Neural crest cell (in vitro differentiated cells): ENCODE results near the gene CST9. TPM values are rescaled to one million over a fixed set of nuclear protein-coding genes. Genes with fewer than 3 reads are reported as not detected.
"Not testable (repeated sequence)": the region's sequence is repeated elsewhere in the genome, so short reads cannot be mapped to it uniquely, and the experiment has no call there.

ENCODE experiments used
- DNase-seq: peaks from one replicate; pipeline ENCODE4 v3.0.0; 2021; ENCODE audit warnings: low read depth, mixed read lengths, low spot score
- H3K27ac Mint-ChIP-seq: one replicate; pipeline ENCODE4 v1.8.0; 2021; ENCODE audit warnings: mild to moderate bottlenecking, mixed read lengths; ENCODE audit not compliant: unreplicated experiment
- H3K27me3 Mint-ChIP-seq: 2 replicates; pipeline ENCODE4 v1.8.0; 2021; ENCODE audit warnings: low read depth, mild to moderate bottlenecking, mixed read lengths
- H3K36me3 Mint-ChIP-seq: 2 replicates; pipeline ENCODE4 v1.8.0; 2021; ENCODE audit warnings: low read depth, mild to moderate bottlenecking, mixed read lengths
- H3K4me1 Mint-ChIP-seq: 2 replicates; pipeline ENCODE4 v1.8.0; 2021; ENCODE audit warnings: mixed read lengths
- H3K4me3 Mint-ChIP-seq: one replicate; pipeline ENCODE4 v1.8.0; 2021; ENCODE audit warnings: mild to moderate bottlenecking, mixed read lengths
- H3K9me3 Mint-ChIP-seq: 2 replicates; pipeline ENCODE4 v1.8.0; 2021; ENCODE audit warnings: mixed read lengths
- CTCF ChIP-seq: fragments of 200-600 bp; sonication (generic); conservative IDR thresholded peaks from 2 replicates; pipeline ENCODE4 v1.5.0; 2021; ENCODE audit warnings: antibody characterized with exemption, mild to moderate bottlenecking
- total RNA-seq: library from RNA; stranded (reverse); gene quantifications from 2 replicates; pipeline ENCODE4 v1.2.1, GENCODE V29; 2021

CST9 gene
- total RNA-seq, 1 donor from 2014 or later: not detected

GRCh38 chr20:23624324-23624691, 18.6 kb upstream of the CST9 start:
- peaks cover 4% of the 10 kb centered on the region for H3K36me3 Mint-ChIP-seq
- H3K27me3 Mint-ChIP-seq: peaks cover 2% of the 10 kb centered on the region
- no peak overlapping the region for H3K27ac Mint-ChIP-seq
- peaks cover 4% of the 10 kb centered on the region for H3K9me3 Mint-ChIP-seq
- no peak for DNase-seq
- no peak for TF ChIP-seq CTCF
- H3K4me3 Mint-ChIP-seq: no peak overlapping the region
- H3K4me1 Mint-ChIP-seq: peaks cover 12% of the 10 kb centered on the region

- peaks cover 3% of the 10 kb centered on the region for H3K36me3 Mint-ChIP-seq
- H3K27ac Mint-ChIP-seq: no peak overlapping the region
- TF ChIP-seq CTCF: no peak
- peaks cover 12% of the 10 kb centered on the region for H3K4me1 Mint-ChIP-seq
- H3K4me3 Mint-ChIP-seq: no peak overlapping the region
- peaks cover 3% of the 10 kb centered on the region for H3K9me3 Mint-ChIP-seq
- no peak for DNase-seq
- peaks cover 2% of the 10 kb centered on the region for H3K27me3 Mint-ChIP-seq
Measured at GRCh38 chr20:23623666-23624323, 18.1 kb upstream of the CST9 start.

GRCh38 chr20:23622839-23623343, 17.2 kb upstream of the CST9 start:
- Mint-ChIP-seq H3K36me3 (no peaks in the 10 kb centered on the region), H3K27me3 (peaks cover 8% of the 10 kb centered on the region), H3K4me1 (peaks cover 12% of the 10 kb centered on the region), H3K4me3 (no peak overlapping the region), H3K27ac (no peak overlapping the region), H3K9me3 (no peaks in the 10 kb centered on the region)
- TF ChIP-seq CTCF: no peak
- no peak for DNase-seq

GRCh38 chr20:23622401-23622800, 16.7 kb upstream of the CST9 start:
- H3K27me3 Mint-ChIP-seq, H3K4me3 Mint-ChIP-seq, H3K36me3 Mint-ChIP-seq, H3K9me3 Mint-ChIP-seq, DNase-seq, H3K27ac Mint-ChIP-seq: not testable (repeated sequence)
- peaks cover 12% of the 10 kb centered on the region for H3K4me1 Mint-ChIP-seq

- not testable (repeated sequence) for DNase-seq, H3K4me3 Mint-ChIP-seq, H3K9me3 Mint-ChIP-seq, H3K36me3 Mint-ChIP-seq, H3K27ac Mint-ChIP-seq
- Mint-ChIP-seq H3K4me1 (peaks cover 11% of the 10 kb centered on the region), H3K27me3 (peaks cover 14% of the 10 kb centered on the region)
Measured at GRCh38 chr20:23620670-23621386, 15.1 kb upstream of the CST9 start.

- no peak for DNase-seq
- Mint-ChIP-seq H3K27ac (no peak overlapping the region), H3K4me1 (peaks cover 3% of the 10 kb centered on the region), H3K9me3 (peaks cover 2% of the 10 kb centered on the region), H3K27me3 (peaks cover 12% of the 10 kb centered on the region), H3K4me3 (no peak overlapping the region), H3K36me3 (no peaks in the 10 kb centered on the region)
- no peak for TF ChIP-seq CTCF
Measured at GRCh38 chr20:23614163-23614562, 8.4 kb upstream of the CST9 start.
